ENCODE measurements around the gene XXYLT1. TPM values are rescaled to one million over a fixed set of nuclear protein-coding genes. Genes with fewer than 3 reads are reported as not detected.

The XXYLT1 gene
- polyA plus RNA-seq, 1 donor (not counting 4 experiments of a cell fraction or from before 2014, with no cell fraction given): 11.1 TPM

DNA sequence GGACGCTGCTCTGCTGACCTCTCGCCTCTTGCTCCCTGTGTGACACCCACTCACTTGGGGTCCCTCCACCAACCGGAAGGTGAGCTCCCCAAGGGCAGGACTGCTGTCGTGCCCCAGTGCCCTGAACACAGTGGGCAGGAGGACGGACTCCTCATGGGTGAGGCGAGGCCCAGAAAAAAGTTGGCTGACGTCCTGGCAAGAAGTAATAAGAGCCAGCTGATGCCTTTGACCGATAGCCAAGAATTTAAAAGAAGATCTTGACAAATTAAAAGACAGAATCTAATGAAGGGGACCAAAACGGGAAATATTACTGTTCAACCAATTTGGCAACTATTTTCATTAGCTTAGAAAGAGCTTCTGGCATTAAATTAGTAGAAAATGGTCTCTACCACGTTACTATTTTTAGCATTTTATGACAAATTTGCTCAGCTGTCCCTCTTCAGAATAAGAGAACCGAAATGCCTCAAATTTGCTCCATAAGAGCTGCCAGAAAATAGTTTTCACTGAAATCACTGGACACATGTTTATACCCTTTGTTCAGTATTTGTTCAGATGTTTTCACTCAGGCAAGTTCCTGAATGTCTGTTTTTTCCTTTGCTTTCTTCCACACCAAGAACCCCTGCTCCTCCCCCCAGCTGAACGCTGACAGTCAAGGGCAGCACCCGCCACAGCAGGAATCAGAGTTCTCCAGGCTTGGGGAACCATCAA lies 60.5 kb downstream of the XXYLT1 start:
- Histone ChIP-seq H3K27ac (ENCODE audit: control insufficient read depth, insufficient read depth, low read length) (no peak overlapping the region), H2AFZ (ENCODE audit: control insufficient read depth, low read length) (no peak overlapping the region)
- dilution Hi-C loops (cut with MboI; ENCODE audit: extremely low pct_ligation_motif_present, low sequenced_read_pairs): no loop called here

DNA sequence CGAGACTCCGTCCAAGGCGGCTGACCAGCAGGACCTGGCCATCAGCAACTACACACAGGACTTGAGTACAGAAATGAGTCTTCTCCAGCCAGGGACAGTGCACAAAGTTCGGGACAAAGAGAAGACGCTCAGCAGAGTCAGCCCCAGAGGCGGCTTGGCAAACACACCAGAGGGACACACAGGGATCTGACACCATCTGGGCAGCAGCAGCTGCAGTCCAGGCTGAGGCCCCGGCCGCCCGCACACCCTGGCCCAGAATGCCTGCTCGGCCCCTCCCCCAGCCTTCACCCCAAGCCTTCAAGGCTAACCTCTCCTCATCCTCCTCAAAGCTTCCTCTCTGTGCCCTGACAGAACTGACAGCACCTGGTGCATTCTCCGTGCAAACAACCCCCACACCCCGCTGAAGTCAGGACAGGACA lies 61.1 kb downstream of the XXYLT1 start:
- no peak overlapping the region for H3K4me3 ChIP-seq (ENCODE audit: control insufficient read depth in 2 of 3, extremely low read depth in 1 of 3, insufficient read depth in 2 of 3, low read depth in 1 of 3, low read length in 3 of 3)
- H3K79me2 ChIP-seq (ENCODE audit: control insufficient read depth, insufficient read depth, low read length): peaks cover 2% of the 10 kb centered on the region
- no peak overlapping the region for H2AFZ ChIP-seq (ENCODE audit: control insufficient read depth, low read length)
- H3K4me1 ChIP-seq (ENCODE audit: control insufficient read depth, extremely low read depth, insufficient read depth, low read length): peaks cover 8% of the 10 kb centered on the region
- no peaks in the 10 kb centered on the region for H3K9me3 ChIP-seq (ENCODE audit: control insufficient read depth, low read depth, low read length)
- H3K36me3 ChIP-seq (ENCODE audit: control insufficient read depth in 2 of 2, extremely low read depth in 1 of 2, insufficient read depth in 2 of 2, low read length in 2 of 2): no peaks in the 10 kb centered on the region
- no peak for DNase-seq (ENCODE audit: low read depth, low spot score)
- H3K4me2 ChIP-seq (ENCODE audit: control insufficient read depth, extremely low read depth, insufficient read depth, low read depth, low read length): no peak overlapping the region
- H4K20me1 ChIP-seq (ENCODE audit: control insufficient read depth, extremely low read depth, insufficient read depth, low read length): no peaks in the 10 kb centered on the region
- H3K9me1 ChIP-seq (ENCODE audit: control insufficient read depth, extremely low read depth, insufficient read depth, low read length): no peaks in the 10 kb centered on the region
- dilution Hi-C loops (cut with MboI; ENCODE audit: extremely low pct_ligation_motif_present, low sequenced_read_pairs): no loop called here
- no peaks in the 10 kb centered on the region for H3K27me3 ChIP-seq (ENCODE audit: control insufficient read depth, extremely low read depth, insufficient read depth, low read length)
- FAIRE-seq: no peak
- H3K9ac ChIP-seq (ENCODE audit: control insufficient read depth, extremely low read depth, insufficient read depth, low read length): no peak overlapping the region
- H3K27ac ChIP-seq (ENCODE audit: control insufficient read depth, insufficient read depth, low read length): no peak overlapping the region
- TF ChIP-seq EZH2 (IDR thresholded peaks at IDR 0.05; ENCODE audit: low read length): no peak

More for the DNA sequence above, 60.5 kb downstream of the XXYLT1 start:
- Histone ChIP-seq H3K9ac (ENCODE audit: control insufficient read depth, extremely low read depth, insufficient read depth, low read length) (no peak overlapping the region), H3K4me1 (ENCODE audit: control insufficient read depth, extremely low read depth, insufficient read depth, low read length) (peaks cover 5% of the 10 kb centered on the region), H3K9me1 (ENCODE audit: control insufficient read depth, extremely low read depth, insufficient read depth, low read length) (no peaks in the 10 kb centered on the region), H3K27me3 (ENCODE audit: control insufficient read depth, extremely low read depth, insufficient read depth, low read length) (no peaks in the 10 kb centered on the region), H3K36me3 (ENCODE audit: control insufficient read depth in 2 of 2, extremely low read depth in 1 of 2, insufficient read depth in 2 of 2, low read length in 2 of 2) (no peaks in the 10 kb centered on the region), H4K20me1 (ENCODE audit: control insufficient read depth, extremely low read depth, insufficient read depth, low read length) (no peaks in the 10 kb centered on the region), H3K4me2 (ENCODE audit: control insufficient read depth, extremely low read depth, insufficient read depth, low read depth, low read length) (no peak overlapping the region), H3K9me3 (ENCODE audit: control insufficient read depth, low read depth, low read length) (no peaks in the 10 kb centered on the region), H3K4me3 (ENCODE audit: control insufficient read depth in 2 of 3, extremely low read depth in 1 of 3, insufficient read depth in 2 of 3, low read depth in 1 of 3, low read length in 3 of 3) (no peak overlapping the region), H3K79me2 (ENCODE audit: control insufficient read depth, insufficient read depth, low read length) (peaks cover 2% of the 10 kb centered on the region)
- FAIRE-seq (no peak), DNase-seq (ENCODE audit: low read depth, low spot score) (no peak)
- TF ChIP-seq EZH2 (IDR thresholded peaks at IDR 0.05; ENCODE audit: low read length): no peak
- TF ChIP-seq, protein P1, sequence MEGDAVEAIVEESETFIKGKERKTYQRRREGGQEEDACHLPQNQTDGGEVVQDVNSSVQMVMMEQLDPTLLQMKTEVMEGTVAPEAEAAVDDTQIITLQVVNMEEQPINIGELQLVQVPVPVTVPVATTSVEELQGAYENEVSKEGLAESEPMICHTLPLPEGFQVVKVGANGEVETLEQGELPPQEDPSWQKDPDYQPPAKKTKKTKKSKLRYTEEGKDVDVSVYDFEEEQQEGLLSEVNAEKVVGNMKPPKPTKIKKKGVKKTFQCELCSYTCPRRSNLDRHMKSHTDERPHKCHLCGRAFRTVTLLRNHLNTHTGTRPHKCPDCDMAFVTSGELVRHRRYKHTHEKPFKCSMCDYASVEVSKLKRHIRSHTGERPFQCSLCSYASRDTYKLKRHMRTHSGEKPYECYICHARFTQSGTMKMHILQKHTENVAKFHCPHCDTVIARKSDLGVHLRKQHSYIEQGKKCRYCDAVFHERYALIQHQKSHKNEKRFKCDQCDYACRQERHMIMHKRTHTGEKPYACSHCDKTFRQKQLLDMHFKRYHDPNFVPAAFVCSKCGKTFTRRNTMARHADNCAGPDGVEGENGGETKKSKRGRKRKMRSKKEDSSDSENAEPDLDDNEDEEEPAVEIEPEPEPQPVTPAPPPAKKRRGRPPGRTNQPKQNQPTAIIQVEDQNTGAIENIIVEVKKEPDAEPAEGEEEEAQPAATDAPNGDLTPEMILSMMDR (optimal IDR thresholded peaks at IDR 0.05 in 1 of 3, IDR thresholded peaks at IDR 0.05 in 1 of 3, conservative IDR thresholded peaks at IDR 0.05 in 1 of 3; ENCODE audit: extremely low read depth in 1 of 3, insufficient read depth in 2 of 3, low read length in 3 of 3): no peak
